Activated T-helper 1 cell treated with anti-CD3 and anti-CD28 coated beads, Interleukin-2, amount 50 U/mL, for 16 hours (primary cell): ENCODE measurements around the gene SLC9A1.

Experiments used
- DNase-seq, 2 donors: peaks; one replicate each; pipeline ENCODE4 v3.0.0-alpha.2; 2020; ENCODE audit warnings: low read depth in 1 of 2, low spot score in 1 of 2

SLC9A1 gene

DNA sequence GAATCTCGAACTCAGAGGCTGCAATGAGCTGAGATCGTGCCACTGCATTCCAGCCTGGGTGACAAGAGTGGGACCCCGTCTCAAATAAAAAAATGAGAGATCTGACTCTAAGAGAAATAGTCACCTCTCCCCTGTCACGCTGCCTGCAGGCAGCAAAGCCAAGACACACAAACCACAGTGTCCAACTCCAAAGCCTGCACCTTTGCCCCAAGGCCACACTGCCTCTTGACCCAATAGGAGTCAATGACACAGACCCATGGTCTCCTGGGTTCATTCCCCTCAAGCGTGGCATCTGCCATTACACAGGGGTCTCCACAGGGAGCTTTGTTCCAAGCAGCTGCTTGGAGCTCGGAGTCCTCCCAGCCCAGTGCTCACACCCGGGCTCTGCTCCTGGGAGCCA is 46.3 kb downstream of the SLC9A1 start:
- DNase-seq: no peak

GRCh38 chr1:27106561-27107323 is 48.2 kb downstream of the SLC9A1 start:
- DNase-seq: no peak

- no peak for DNase-seq
These were observed 49.9 kb downstream of the SLC9A1 start for GRCh38 chr1:27105018-27105417.

DNA sequence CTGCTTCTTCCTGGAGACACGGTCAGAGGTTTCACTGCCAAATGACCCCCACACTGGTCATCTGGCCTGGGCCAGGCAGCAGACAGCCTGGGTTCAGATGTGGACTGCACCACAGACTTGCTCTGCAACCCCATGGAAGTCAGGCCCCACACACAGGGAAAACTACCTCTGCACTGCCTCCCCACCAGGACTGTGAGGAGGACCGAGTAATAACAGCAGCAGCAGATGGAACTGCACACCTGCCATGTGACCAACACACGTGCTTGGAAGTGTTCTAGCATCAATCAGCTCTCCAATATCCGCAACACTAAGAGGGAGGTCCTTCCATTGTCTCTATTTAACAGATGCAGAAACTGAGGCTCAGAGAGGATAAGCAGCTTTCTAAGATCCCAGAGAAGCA is 51.4 kb downstream of the SLC9A1 start:
- no peak for DNase-seq

GRCh38 chr1:27102707-27103468 is 52.0 kb downstream of the SLC9A1 start:
- DNase-seq: peak; percentile 67 to 70

GRCh38 chr1:27102134-27102706 is 52.7 kb downstream of the SLC9A1 start:
- DNase-seq: no peak

DNA sequence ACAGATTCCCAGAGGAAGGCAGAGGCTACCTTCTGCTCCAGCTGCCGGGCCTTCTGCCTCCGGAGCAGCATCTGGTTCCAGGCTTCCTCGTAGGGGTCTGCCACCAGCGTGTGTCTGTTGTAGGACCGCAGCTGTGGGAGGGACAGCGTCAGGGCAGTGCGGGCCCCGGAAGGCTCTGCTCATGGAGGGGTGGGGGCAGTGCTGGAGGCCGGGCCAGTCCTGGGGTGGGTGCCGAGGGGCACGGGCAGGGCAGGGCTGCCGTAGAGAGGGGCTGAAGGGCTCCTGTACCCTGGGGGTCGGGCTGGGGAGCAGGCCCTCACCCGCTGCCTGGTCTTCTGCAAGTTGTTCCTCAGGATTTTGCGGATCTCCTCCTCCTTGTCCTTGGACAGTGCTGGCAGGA is 53.2 kb downstream of the SLC9A1 start:
- DNase-seq: no peak

- DNase-seq: no peak
These were observed 53.9 kb downstream of the SLC9A1 start for GRCh38 chr1:27101054-27101491.

DNA sequence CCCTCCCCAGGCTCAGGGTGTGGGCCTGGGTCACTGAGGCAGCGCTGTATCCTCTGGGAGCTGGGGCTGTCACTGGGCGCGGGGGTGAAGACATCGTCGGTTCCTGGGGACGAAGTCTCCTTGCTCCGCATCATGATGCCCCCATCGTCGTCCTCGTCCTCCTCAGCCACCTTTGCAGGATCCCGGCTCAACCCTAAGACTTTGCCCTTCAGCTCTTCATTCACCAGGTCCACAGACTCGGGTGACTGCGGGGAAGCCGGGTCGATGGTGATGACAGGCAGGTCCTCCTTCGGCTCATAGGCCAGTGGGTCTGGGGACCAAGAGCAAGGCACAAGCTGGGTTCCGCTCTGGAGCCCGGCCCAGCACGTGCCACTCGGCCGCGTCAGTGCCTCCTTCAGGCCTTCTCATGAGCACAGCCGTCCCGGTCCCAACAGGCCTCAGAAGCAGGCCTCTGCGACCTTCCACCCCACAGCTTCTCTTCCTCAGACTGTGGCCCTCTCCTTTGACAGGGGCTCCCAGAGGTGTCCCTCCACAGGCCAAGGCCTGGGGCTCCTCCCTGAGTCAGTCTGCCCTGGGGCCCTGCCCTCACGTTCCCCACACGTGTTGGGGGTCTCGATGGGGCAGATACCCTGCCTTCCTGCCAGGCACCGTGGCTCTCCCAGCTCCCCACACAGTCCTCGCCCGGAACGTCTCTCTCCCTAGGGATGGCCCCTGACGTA is 54.4 kb downstream of the SLC9A1 start:
- DNase-seq: no peak

DNA sequence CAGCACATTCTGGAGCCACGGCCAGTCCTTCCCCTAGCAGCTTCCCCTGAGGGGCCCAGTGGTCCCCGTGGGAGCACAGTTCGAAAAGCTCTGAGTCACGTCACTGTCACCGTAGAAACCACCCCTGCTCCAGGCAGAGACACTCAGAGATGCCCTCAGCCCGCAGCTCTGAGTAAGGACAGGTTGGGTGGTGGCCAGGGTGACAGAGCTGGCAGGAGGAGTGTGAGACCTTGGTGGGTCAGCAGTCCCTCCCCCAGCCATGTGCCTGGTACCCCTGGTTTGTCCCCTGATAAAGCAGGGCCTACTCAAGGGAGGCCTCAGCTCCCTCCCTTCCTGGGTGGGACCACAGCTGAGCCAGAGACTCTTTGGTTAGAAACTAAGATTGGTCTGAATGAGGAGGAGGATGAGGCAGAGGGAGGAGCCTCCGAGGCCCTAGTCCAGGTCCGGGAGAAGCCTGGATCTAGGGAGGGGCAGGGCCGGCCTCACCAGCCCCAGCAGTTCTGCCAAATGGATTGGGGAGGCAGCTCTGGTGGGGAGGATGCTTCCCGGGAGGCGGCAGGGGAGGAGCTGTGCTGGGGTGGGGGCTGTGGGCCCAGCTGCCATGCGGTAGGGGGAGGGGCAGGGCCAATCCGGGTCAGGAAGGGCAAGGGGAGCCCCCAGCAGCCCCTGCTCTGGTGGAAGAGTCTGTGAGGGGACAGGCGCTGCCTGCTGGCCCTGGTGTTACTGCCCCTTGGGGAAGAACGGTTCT is 55.2 kb downstream of the SLC9A1 start:
- no peak for DNase-seq

DNA sequence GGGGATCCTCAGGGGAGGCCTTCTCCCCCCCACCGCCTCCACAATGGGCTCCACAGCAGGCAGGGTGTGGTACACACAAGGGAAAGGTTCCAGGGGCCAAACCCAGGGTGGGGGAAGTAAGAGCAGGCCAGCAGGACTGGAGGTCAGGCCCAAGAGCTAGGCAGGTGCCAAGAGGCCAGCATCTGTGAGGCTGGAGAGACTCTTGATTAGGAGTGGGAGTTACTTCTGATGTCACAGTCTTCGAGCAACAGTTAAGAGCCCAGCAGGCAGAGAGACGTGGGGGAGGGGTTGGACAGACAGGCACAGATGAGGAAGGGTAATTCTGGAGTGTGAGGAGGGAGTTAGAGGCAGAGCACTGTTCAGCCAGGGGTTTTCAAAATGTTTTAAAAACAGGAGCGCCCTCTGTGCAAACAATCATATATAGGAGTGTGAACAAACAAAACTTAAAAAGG is 55.8 kb downstream of the SLC9A1 start:
- no peak for DNase-seq

- no peak for DNase-seq
These were observed 56.3 kb downstream of the SLC9A1 start for GRCh38 chr1:27098431-27099134.

DNA sequence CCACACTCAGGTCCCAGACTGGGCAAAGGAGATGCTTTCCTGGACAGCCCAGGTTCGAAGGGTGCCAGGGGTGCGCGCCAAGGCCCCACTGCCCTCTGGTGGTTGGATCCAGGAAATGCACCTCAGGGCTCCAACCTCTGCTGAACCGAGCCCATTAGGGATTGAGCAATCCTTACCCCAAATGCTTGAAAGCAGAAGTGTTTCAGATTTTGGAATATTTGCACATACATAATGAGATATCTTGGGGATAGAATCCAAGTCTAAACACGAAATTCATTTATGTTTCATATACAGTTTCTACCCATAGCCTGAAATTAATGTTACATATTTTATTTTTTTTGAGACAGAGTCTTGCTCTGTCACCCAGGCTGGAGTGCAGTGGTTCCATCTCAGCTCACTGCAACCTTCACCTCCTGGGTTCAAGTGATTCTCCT is 57.4 kb downstream of the SLC9A1 start:
- peak; percentile 44 to 57 for DNase-seq

- DNase-seq: no peak
These were observed 59.3 kb downstream of the SLC9A1 start for GRCh38 chr1:27095576-27095975.

- DNase-seq: no peak
These were observed 62.0 kb downstream of the SLC9A1 start for GRCh38 chr1:27092888-27093287.

- no peak for DNase-seq
These were observed 64.0 kb downstream of the SLC9A1 start for GRCh38 chr1:27090911-27091310.

- DNase-seq: no peak
These were observed 67.3 kb downstream of the SLC9A1 start for GRCh38 chr1:27087371-27088220.

GRCh38 chr1:27086628-27087027 is 68.3 kb downstream of the SLC9A1 start:
- no peak for DNase-seq

GRCh38 chr1:27086026-27086425 is 68.9 kb downstream of the SLC9A1 start:
- DNase-seq: no peak
